ENCODE results near the gene AKR1C8.
"Not testable (repeated sequence)": the region's sequence is repeated elsewhere in the genome, so short reads cannot be mapped to it uniquely, and the experiment has no call there.

Gene AKR1C8

DNA sequence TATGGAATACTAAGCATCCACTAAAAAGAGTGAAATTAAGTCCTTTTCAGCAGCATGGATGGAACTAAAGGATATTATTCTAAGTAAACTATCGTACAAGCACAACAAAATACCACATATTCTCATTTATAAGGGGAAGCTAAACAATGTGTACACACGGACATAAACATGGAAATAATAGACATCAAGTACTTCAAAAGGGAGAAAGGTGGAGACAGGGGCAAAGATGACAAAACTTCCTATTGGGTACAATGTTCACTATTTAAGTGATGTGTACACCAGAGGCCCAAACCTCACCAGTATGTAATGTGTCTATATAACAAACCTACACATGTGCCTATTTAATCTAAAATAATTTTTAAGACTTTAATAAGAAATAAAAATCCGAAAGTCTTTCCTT is 9.5 kb upstream of the AKR1C8 start:
- ATAC-seq (ENCODE audit: insufficient read depth, low read depth) (no peak), DNase-seq (no peak)
- Histone ChIP-seq H3K4me2 (ENCODE audit: insufficient read depth, low read length) (no peak overlapping the region), H3K9me3 (ENCODE audit: insufficient read depth, low read length, severe bottlenecking) (no peaks in the 10 kb centered on the region), H3K4me3 (ENCODE audit: low read depth in 1 of 2, low read length in 2 of 2) (no peak overlapping the region), H3K27ac (ENCODE audit: low read length) (no peak overlapping the region), H4K20me1 (ENCODE audit: insufficient read depth, low read length) (no peaks in the 10 kb centered on the region), H3K9ac (ENCODE audit: low read depth, low read length) (no peak overlapping the region), H3K27me3 (ENCODE audit: insufficient read depth, low read length, poor library complexity) (no peaks in the 10 kb centered on the region), H3K36me3 (ENCODE audit: insufficient read depth, low read length) (no peaks in the 10 kb centered on the region), H2AFZ (ENCODE audit: low read depth, low read length) (no peak overlapping the region), H3K4me1 (ENCODE audit: insufficient read depth, low read length) (no peaks in the 10 kb centered on the region), H3K79me2 (ENCODE audit: insufficient read depth, low read length) (no peaks in the 10 kb centered on the region)
- TF ChIP-seq, protein P1, sequence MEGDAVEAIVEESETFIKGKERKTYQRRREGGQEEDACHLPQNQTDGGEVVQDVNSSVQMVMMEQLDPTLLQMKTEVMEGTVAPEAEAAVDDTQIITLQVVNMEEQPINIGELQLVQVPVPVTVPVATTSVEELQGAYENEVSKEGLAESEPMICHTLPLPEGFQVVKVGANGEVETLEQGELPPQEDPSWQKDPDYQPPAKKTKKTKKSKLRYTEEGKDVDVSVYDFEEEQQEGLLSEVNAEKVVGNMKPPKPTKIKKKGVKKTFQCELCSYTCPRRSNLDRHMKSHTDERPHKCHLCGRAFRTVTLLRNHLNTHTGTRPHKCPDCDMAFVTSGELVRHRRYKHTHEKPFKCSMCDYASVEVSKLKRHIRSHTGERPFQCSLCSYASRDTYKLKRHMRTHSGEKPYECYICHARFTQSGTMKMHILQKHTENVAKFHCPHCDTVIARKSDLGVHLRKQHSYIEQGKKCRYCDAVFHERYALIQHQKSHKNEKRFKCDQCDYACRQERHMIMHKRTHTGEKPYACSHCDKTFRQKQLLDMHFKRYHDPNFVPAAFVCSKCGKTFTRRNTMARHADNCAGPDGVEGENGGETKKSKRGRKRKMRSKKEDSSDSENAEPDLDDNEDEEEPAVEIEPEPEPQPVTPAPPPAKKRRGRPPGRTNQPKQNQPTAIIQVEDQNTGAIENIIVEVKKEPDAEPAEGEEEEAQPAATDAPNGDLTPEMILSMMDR (IDR thresholded peaks at IDR 0.05; ENCODE audit: borderline replicate concordance, extremely low read depth, low read length, poor library complexity, severe bottlenecking): no peak
- TF ChIP-seq EZH2 (IDR thresholded peaks at IDR 0.05; ENCODE audit: borderline replicate concordance, low read depth, low read length, severe bottlenecking): no peak

DNA sequence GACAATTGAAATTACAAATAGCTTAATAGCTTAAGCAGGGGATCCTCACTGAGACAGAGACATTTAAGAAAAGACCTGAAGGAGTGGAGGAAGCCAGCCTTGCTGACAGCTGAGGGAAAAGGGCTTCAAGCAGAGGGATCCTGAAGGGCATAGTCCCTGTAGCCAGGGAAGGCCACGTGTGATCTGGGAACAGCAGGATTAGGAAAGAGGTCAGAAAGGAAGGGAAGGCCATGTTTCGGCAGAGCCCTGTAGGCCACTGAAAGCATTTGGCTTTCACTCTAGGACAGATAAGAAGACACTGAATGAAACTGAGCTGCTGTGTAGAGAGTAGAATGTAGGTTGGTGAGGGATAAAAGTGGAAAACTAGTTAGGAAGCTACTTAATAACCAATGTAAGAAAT is 3.4 kb upstream of the AKR1C8 start:
- H3K9ac ChIP-seq (ENCODE audit: low read depth, low read length): no peak overlapping the region
- H4K20me1 ChIP-seq (ENCODE audit: insufficient read depth, low read length): no peaks in the 10 kb centered on the region
- ATAC-seq (ENCODE audit: insufficient read depth, low read depth) (no peak), DNase-seq (no peak)
- H3K4me1 ChIP-seq (ENCODE audit: insufficient read depth, low read length): no peaks in the 10 kb centered on the region
- no peak overlapping the region for H2AFZ ChIP-seq (ENCODE audit: low read depth, low read length)
- no peaks in the 10 kb centered on the region for H3K27me3 ChIP-seq (ENCODE audit: insufficient read depth, low read length, poor library complexity)
- no peak for TF ChIP-seq EZH2 (IDR thresholded peaks at IDR 0.05; ENCODE audit: borderline replicate concordance, low read depth, low read length, severe bottlenecking)
- TF ChIP-seq, protein P1 (IDR thresholded peaks at IDR 0.05; ENCODE audit: borderline replicate concordance, extremely low read depth, low read length, poor library complexity, severe bottlenecking): no peak
- H3K4me2 ChIP-seq (ENCODE audit: insufficient read depth, low read length): no peak overlapping the region
- H3K27ac ChIP-seq (ENCODE audit: low read length): no peak overlapping the region
- no peaks in the 10 kb centered on the region for H3K9me3 ChIP-seq (ENCODE audit: insufficient read depth, low read length, severe bottlenecking)
- no peak overlapping the region for H3K4me3 ChIP-seq (ENCODE audit: low read depth in 1 of 2, low read length in 2 of 2)
- no peaks in the 10 kb centered on the region for H3K79me2 ChIP-seq (ENCODE audit: insufficient read depth, low read length)
- H3K36me3 ChIP-seq (ENCODE audit: insufficient read depth, low read length): no peaks in the 10 kb centered on the region

DNA sequence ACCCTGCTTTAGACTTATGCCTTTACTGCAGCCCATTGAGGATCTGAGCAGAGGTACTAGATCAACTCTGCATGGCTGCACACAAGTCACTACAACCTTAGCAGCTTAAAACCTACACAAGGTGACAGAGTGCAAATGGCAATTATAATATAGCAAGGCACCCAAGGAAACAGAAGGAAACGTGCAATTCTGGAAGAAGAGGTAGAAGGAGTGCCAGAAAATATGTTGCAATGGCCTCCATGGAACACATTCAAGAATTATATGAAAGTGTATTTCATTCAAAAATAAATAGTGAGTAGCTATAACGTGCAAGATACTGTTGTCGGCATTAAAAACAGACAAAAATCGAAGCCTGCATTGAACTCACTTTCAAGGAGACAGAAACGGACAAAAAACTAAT is 2.9 kb upstream of the AKR1C8 start:
- H3K79me2 ChIP-seq (ENCODE audit: insufficient read depth, low read length): no peaks in the 10 kb centered on the region
- ATAC-seq (ENCODE audit: insufficient read depth, low read depth) (no peak), DNase-seq (no peak)
- TF ChIP-seq, protein P1 (IDR thresholded peaks at IDR 0.05; ENCODE audit: borderline replicate concordance, extremely low read depth, low read length, poor library complexity, severe bottlenecking): no peak
- no peak for TF ChIP-seq EZH2 (IDR thresholded peaks at IDR 0.05; ENCODE audit: borderline replicate concordance, low read depth, low read length, severe bottlenecking)
- H3K9ac ChIP-seq (ENCODE audit: low read depth, low read length): no peak overlapping the region
- H3K27me3 ChIP-seq (ENCODE audit: insufficient read depth, low read length, poor library complexity): no peaks in the 10 kb centered on the region
- no peak overlapping the region for H3K4me2 ChIP-seq (ENCODE audit: insufficient read depth, low read length)
- H3K27ac ChIP-seq (ENCODE audit: low read length): no peak overlapping the region
- H3K4me3 ChIP-seq (ENCODE audit: low read depth in 1 of 2, low read length in 2 of 2): no peak overlapping the region
- H3K4me1 ChIP-seq (ENCODE audit: insufficient read depth, low read length): no peaks in the 10 kb centered on the region
- no peak overlapping the region for H2AFZ ChIP-seq (ENCODE audit: low read depth, low read length)
- H3K36me3 ChIP-seq (ENCODE audit: insufficient read depth, low read length): no peaks in the 10 kb centered on the region
- no peaks in the 10 kb centered on the region for H4K20me1 ChIP-seq (ENCODE audit: insufficient read depth, low read length)
- H3K9me3 ChIP-seq (ENCODE audit: insufficient read depth, low read length, severe bottlenecking): no peaks in the 10 kb centered on the region

DNA sequence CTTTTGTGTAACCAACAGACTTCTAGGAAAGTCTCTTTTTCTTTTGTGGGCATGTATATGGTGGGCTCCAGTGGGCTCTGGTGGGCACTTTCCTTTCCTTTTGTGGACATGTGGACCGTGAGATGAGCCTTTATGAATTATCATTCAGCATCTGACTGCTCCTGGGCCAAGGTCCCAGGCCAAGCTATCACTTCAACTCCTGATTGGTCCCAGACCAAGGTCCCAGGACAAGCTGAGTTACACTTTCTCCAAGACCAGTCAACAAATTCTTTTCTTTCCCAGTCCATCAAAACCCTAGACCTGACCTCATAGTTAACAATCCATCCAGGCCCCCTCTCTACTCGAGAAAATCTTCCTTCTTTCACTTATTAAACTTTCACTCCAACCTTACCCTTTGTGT is 1.0 kb downstream of the AKR1C8 start:
- Histone ChIP-seq H3K4me2 (ENCODE audit: insufficient read depth, low read length) (no peak overlapping the region), H3K4me3 (ENCODE audit: low read depth in 1 of 2, low read length in 2 of 2) (no peak overlapping the region), H3K27ac (ENCODE audit: low read length) (no peak overlapping the region), H3K4me1 (ENCODE audit: insufficient read depth, low read length) (no peaks in the 10 kb centered on the region), H4K20me1 (ENCODE audit: insufficient read depth, low read length) (no peaks in the 10 kb centered on the region), H2AFZ (ENCODE audit: low read depth, low read length) (no peak overlapping the region), H3K36me3 (ENCODE audit: insufficient read depth, low read length) (no peaks in the 10 kb centered on the region), H3K79me2 (ENCODE audit: insufficient read depth, low read length) (no peaks in the 10 kb centered on the region), H3K27me3 (ENCODE audit: insufficient read depth, low read length, poor library complexity) (no peaks in the 10 kb centered on the region), H3K9ac (ENCODE audit: low read depth, low read length) (no peak overlapping the region), H3K9me3 (ENCODE audit: insufficient read depth, low read length, severe bottlenecking) (peaks cover 7% of the 10 kb centered on the region)
- ATAC-seq (ENCODE audit: insufficient read depth, low read depth): no peak
- TF ChIP-seq EZH2 (IDR thresholded peaks at IDR 0.05; ENCODE audit: borderline replicate concordance, low read depth, low read length, severe bottlenecking): no peak
- TF ChIP-seq, protein P1 (IDR thresholded peaks at IDR 0.05; ENCODE audit: borderline replicate concordance, extremely low read depth, low read length, poor library complexity, severe bottlenecking): no peak
- no peak for DNase-seq

DNA sequence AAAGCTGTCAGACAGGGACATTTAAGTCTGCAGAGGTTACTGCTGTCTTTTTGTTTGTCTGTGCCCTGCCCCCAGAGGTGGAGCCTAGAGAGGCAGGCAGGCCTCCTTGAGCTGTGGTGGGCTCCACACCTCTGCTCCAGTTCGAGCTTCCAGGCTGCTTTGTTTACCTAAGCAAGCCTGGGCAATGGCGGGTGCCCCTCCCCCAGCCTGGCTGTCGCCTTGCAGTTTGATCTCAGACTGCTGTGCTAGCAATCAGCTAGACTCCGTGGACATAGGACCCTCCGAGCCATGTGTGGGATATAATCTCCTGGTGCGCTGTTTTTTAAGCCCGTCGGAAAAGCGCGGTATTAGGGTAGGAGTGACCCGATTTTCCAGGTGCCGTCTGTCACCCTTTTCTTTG is 4.4 kb downstream of the AKR1C8 start:
- not testable (repeated sequence) for H3K79me2 ChIP-seq (ENCODE audit: insufficient read depth, low read length); H3K36me3 ChIP-seq (ENCODE audit: insufficient read depth, low read length); H3K4me3 ChIP-seq (ENCODE audit: low read depth in 1 of 2, low read length in 2 of 2); H3K27me3 ChIP-seq (ENCODE audit: insufficient read depth, low read length, poor library complexity); H3K9me3 ChIP-seq (ENCODE audit: insufficient read depth, low read length, severe bottlenecking); H2AFZ ChIP-seq (ENCODE audit: low read depth, low read length); ATAC-seq (ENCODE audit: insufficient read depth, low read depth); H3K9ac ChIP-seq (ENCODE audit: low read depth, low read length); H4K20me1 ChIP-seq (ENCODE audit: insufficient read depth, low read length); H3K4me2 ChIP-seq (ENCODE audit: insufficient read depth, low read length); DNase-seq; H3K27ac ChIP-seq (ENCODE audit: low read length); H3K4me1 ChIP-seq (ENCODE audit: insufficient read depth, low read length)

All from DND-41 (cell line).